HG02798 (cell line): ENCODE data around the gene CARD14.

ENCODE experiments used
- ATAC-seq: cut with Tn5 transposase; IDR thresholded peaks from one replicate; pipeline ENCODE4 v1.9.1; 2021; ENCODE audit warnings: mild to moderate bottlenecking; ENCODE audit not compliant: unreplicated experiment, poor library complexity

Gene CARD14

GRCh38 chr17:80208050-80208449, 38.2 kb downstream of the CARD14 start:
- ATAC-seq: no peak

GRCh38 chr17:80209765-80210164, 39.9 kb downstream of the CARD14 start:
- ATAC-seq: no peak

GRCh38 chr17:80210348-80211108, 40.7 kb downstream of the CARD14 start:
- ATAC-seq: no peak

GRCh38 chr17:80212109-80212508, 42.3 kb downstream of the CARD14 start:
- ATAC-seq: no peak

GRCh38 chr17:80212511-80212910, 42.7 kb downstream of the CARD14 start:
- no peak for ATAC-seq

GRCh38 chr17:80212962-80213642, 43.3 kb downstream of the CARD14 start:
- no peak for ATAC-seq

GRCh38 chr17:80213643-80213975, 43.8 kb downstream of the CARD14 start:
- no peak for ATAC-seq

GRCh38 chr17:80214012-80214877, 44.4 kb downstream of the CARD14 start:
- no peak for ATAC-seq

- ATAC-seq: no peak
These were observed 45.0 kb downstream of the CARD14 start for GRCh38 chr17:80214878-80215210.

GRCh38 chr17:80216473-80217456, 46.9 kb downstream of the CARD14 start:
- no peak for ATAC-seq

GRCh38 chr17:80217703-80218362, 48.0 kb downstream of the CARD14 start:
- no peak for ATAC-seq

- ATAC-seq: no peak
These were observed 48.6 kb downstream of the CARD14 start for GRCh38 chr17:80218391-80218790.

GRCh38 chr17:80219013-80219762, 49.4 kb downstream of the CARD14 start:
- ATAC-seq: peak; percentile 42

- peak; percentile 21 for ATAC-seq
These were observed 49.9 kb downstream of the CARD14 start for GRCh38 chr17:80219763-80220053.

- ATAC-seq: peak; percentile 40
These were observed 50.4 kb downstream of the CARD14 start, which contains the start of the genes SGSH and SLC26A11 for GRCh38 chr17:80220054-80220735. Gene SGSH (minus strand): TSS chr17:80220333. CDS start chr17:80220313, 20 bp downstream. Gene SLC26A11 (plus strand): TSS chr17:80220427. CDS start chr17:80221561, 1,134 bp downstream.

GRCh38 chr17:80220736-80221215, 50.9 kb downstream of the CARD14 start:
- ATAC-seq: no peak

- ATAC-seq: no peak
These were observed 51.7 kb downstream of the CARD14 start for GRCh38 chr17:80221351-80222105.
